GM10248 (cell line): ENCODE measurements around the gene RPGRIP1L.
"Not testable (repeated sequence)": the region's sequence is repeated elsewhere in the genome, so short reads cannot be mapped to it uniquely, and the experiment has no call there.

ENCODE experiments used
- CTCF ChIA-PET: fragments of 300-600 bp; sonication (Branson Sonifier 250); formaldehyde crosslinking; extraction: SDS; loops from one replicate; lab custom pipeline; 2021; ENCODE audit warnings: antibody characterized with exemption; lab: Yijun Ruan, JAX
- POLR2A ChIA-PET: fragments of 350-650 bp; sonication (Branson Sonifier 250); formaldehyde crosslinking; extraction: SDS; loops from one replicate; lab custom pipeline; 2020; ENCODE audit warnings: antibody characterized with exemption; lab: Yijun Ruan, JAX
- DNase-seq: peaks from one replicate; pipeline ENCODE4 v3.0.0; 2012; ENCODE audit errors: extremely low spot score
- CTCF ChIP-seq: IDR thresholded peaks from 2 replicates; pipeline ENCODE4 v1.5.1; 2012; ENCODE audit warnings: mild to moderate bottlenecking, low read depth; ENCODE audit errors: extremely low read depth, missing control alignments, control extremely low read depth

RPGRIP1L gene

GRCh38 chr16:53707671-53708070 is 4.0 kb upstream of the RPGRIP1L start:
- TF ChIP-seq CTCF: no peak
- ChIA-PET POLR2A (no interaction called here), CTCF (no interaction called here)
- no peak for DNase-seq

- no peak for TF ChIP-seq CTCF
- ChIA-PET POLR2A (interaction anchor here (0.6 kb wide), 1 partner anchor 497 kb away, joined by 3 read pairs; no protein-coding TSS in a partner anchor), CTCF (interaction anchor here (1.4 kb wide), 1 partner anchor 39 kb away, joined by 7 read pairs; no protein-coding TSS in a partner anchor)
- DNase-seq: no peak
Observed at GRCh38 chr16:53704445-53704813, 770 bp upstream of the RPGRIP1L start.

GRCh38 chr16:53698271-53698670 is 5.4 kb downstream of the RPGRIP1L start:
- POLR2A ChIA-PET, CTCF ChIA-PET, DNase-seq: not testable (repeated sequence)

GRCh38 chr16:53695070-53695469 is 8.6 kb downstream of the RPGRIP1L start:
- no peak for TF ChIP-seq CTCF
- POLR2A ChIA-PET: no interaction called here
- CTCF ChIA-PET: interaction anchor here (0.8 to 0.9 kb wide), 2 partner anchors 16 to 21 kb away, joined by 3 read pairs; no protein-coding TSS in a partner anchor

GRCh38 chr16:53693320-53693719 is 10.3 kb downstream of the RPGRIP1L start:
- CTCF ChIA-PET: no interaction called here
- no peak for TF ChIP-seq CTCF
- no peak for DNase-seq
- POLR2A ChIA-PET: no interaction called here

More at GRCh38 chr16:53695070-53695469, 8.6 kb downstream of the RPGRIP1L start:
- no peak for DNase-seq

GRCh38 chr16:53692146-53692545 is 11.5 kb downstream of the RPGRIP1L start:
- POLR2A ChIA-PET: no interaction called here
- TF ChIP-seq CTCF: no peak
- CTCF ChIA-PET: interaction anchor here (1.1 kb wide), 1 partner anchor 10 kb away, joined by 3 read pairs; no protein-coding TSS in a partner anchor
- no peak for DNase-seq

GRCh38 chr16:53690771-53691170 is 12.9 kb downstream of the RPGRIP1L start:
- DNase-seq: no peak
- ChIA-PET POLR2A (no interaction called here), CTCF (interaction anchor here (0.8 to 1.7 kb wide), 2 partner anchors 9 to 13 kb away, joined by 3 read pairs; partner anchors contain the start of gene RPGRIP1L)
- TF ChIP-seq CTCF: no peak
